GM12892 (cell line): ENCODE results near the gene MYO15A.

Source experiments
- POLR2A ChIP-seq: IDR thresholded peaks from 2 replicates; pipeline ENCODE4 v1.6.1; 2011; ENCODE audit warnings: low read depth, low read length, control low read depth
- POLR2AphosphoS5 ChIP-seq: IDR thresholded peaks from 2 replicates; pipeline ENCODE4 v1.6.1; 2011; ENCODE audit warnings: low read depth, low read length, control low read depth
- TAF1 ChIP-seq: IDR thresholded peaks from 2 replicates; pipeline ENCODE4 v1.6.1; 2011; ENCODE audit warnings: low read depth, mild to moderate bottlenecking, control low read depth, low read length, borderline replicate concordance

GRCh38 chr17:18182978-18183333 is 74.4 kb downstream of the MYO15A start:
- TF ChIP-seq POLR2A (peak; percentile 54; the same call in 1 of the 2 replicates), POLR2AphosphoS5 (peak; percentile 36; the same call in 1 of the 2 replicates), TAF1 (peak; percentile 65; the same call in 1 of the 2 replicates)
